HG03159 (cell line): ENCODE data around the gene TNNI2.

Source experiments
- ATAC-seq: cut with Tn5 transposase; IDR thresholded peaks from one replicate; pipeline ENCODE4 v1.9.1; 2021; ENCODE audit warnings: mild to moderate bottlenecking, moderate library complexity; ENCODE audit not compliant: unreplicated experiment

Gene TNNI2

GRCh38 chr11:1857064-1857463 is 18.3 kb downstream of the TNNI2 start:
- ATAC-seq: no peak

GRCh38 chr11:1858154-1858553 is 19.4 kb downstream of the TNNI2 start:
- no peak for ATAC-seq

- no peak for ATAC-seq
Observed at GRCh38 chr11:1858576-1858975, 19.8 kb downstream of the TNNI2 start.

- no peak for ATAC-seq
Observed at GRCh38 chr11:1859004-1859403, 20.2 kb downstream of the TNNI2 start.

GRCh38 chr11:1860108-1860507 is 21.3 kb downstream of the TNNI2 start:
- no peak for ATAC-seq

GRCh38 chr11:1861435-1862411 is 22.9 kb downstream of the TNNI2 start:
- no peak for ATAC-seq

- no peak for ATAC-seq
Observed at GRCh38 chr11:1862588-1863351, 24.0 kb downstream of the TNNI2 start.

GRCh38 chr11:1863352-1864216 is 24.8 kb downstream of the TNNI2 start:
- ATAC-seq: no peak

GRCh38 chr11:1864231-1864630 is 25.4 kb downstream of the TNNI2 start:
- ATAC-seq: no peak

- ATAC-seq: no peak
Observed at GRCh38 chr11:1864831-1865665, 26.3 kb downstream of the TNNI2 start.

GRCh38 chr11:1866226-1866625 is 27.4 kb downstream of the TNNI2 start:
- no peak for ATAC-seq

- no peak for ATAC-seq
Observed at GRCh38 chr11:1866776-1867175, 28.0 kb downstream of the TNNI2 start.

- ATAC-seq: no peak
Observed at GRCh38 chr11:1867381-1867780, 28.6 kb downstream of the TNNI2 start.

- no peak for ATAC-seq
Observed at GRCh38 chr11:1868056-1868635, 29.4 kb downstream of the TNNI2 start.

GRCh38 chr11:1868636-1869291 is 30.0 kb downstream of the TNNI2 start:
- ATAC-seq: no peak

GRCh38 chr11:1869427-1870325 is 30.9 kb downstream of the TNNI2 start:
- ATAC-seq: no peak

GRCh38 chr11:1870326-1870696 is 31.5 kb downstream of the TNNI2 start:
- no peak for ATAC-seq
